Muscle of leg (tissue), 11 donors: ENCODE data around the gene MRPL51. TPM values are rescaled to one million over a fixed set of nuclear protein-coding genes. Genes with fewer than 3 reads are reported as not detected.
"Not testable (repeated sequence)": the region's sequence is repeated elsewhere in the genome, so short reads cannot be mapped to it uniquely, and the experiment has no call there.

Experiments used
- DNase-seq: peaks from one replicate; pipeline ENCODE4 v3.0.0; 2013
- H3K27ac ChIP-seq: one replicate; pipeline ENCODE4 v1.5.1; 2013; ENCODE audit warnings: mild to moderate bottlenecking, low read length, control low read depth
- H3K27me3 ChIP-seq: one replicate; pipeline ENCODE4 v1.6.1; 2013; ENCODE audit warnings: low read length; ENCODE audit not compliant: control insufficient read depth, insufficient read depth
- H3K36me3 ChIP-seq: one replicate; pipeline ENCODE4 v1.6.1; 2013; ENCODE audit warnings: low read length; ENCODE audit not compliant: control insufficient read depth, insufficient read depth
- H3K4me1 ChIP-seq: one replicate; pipeline ENCODE4 v1.6.1; 2013; ENCODE audit warnings: low read length; ENCODE audit not compliant: control insufficient read depth, insufficient read depth
- H3K4me3 ChIP-seq: one replicate; pipeline ENCODE4 v1.5.1; 2013; ENCODE audit warnings: low read length, control low read depth
- H3K9me3 ChIP-seq: replicated peaks from 2 replicates; pipeline ENCODE4 v1.6.1; 2013; ENCODE audit warnings: low read depth, low read length; ENCODE audit not compliant: control insufficient read depth
- WGBS: methylation state at CpG from one replicate; pipeline ENCODE4 v1.1.5; 2013; ENCODE audit warnings: missing lambda C conversion rate; ENCODE audit not compliant: insufficient coverage; 5-methylcytosine and 5-hydroxymethylcytosine counted together
- polyA plus RNA-seq, 8 donors: library from polyadenylated mRNA; unstranded; fragments of 120-200 nt; gene quantifications; one replicate each; pipeline versions ENCODE4 v1.2.1 to v1.2.3, GENCODE V29; 2013; ENCODE audit warnings: inconsistent platforms in 1 of 8, low replicate concordance in 1 of 8; ENCODE audit not compliant: insufficient read length in 8 of 8, insufficient read depth in 1 of 8
- total RNA-seq: library from RNA; stranded (reverse); fragments of 120-200 nt; gene quantifications from one replicate; pipeline ENCODE4 v1.2.4, GENCODE V29; 2013

Gene MRPL51
- total and polyA plus RNA-seq, 9 donors = 131 to 179 (median 144) TPM

GRCh38 chr12:6469609-6470374, 23.3 kb downstream of the MRPL51 start:
- H3K4me3 ChIP-seq = peak overlapping the region; percentile 70
- no peak for DNase-seq
- WGBS = 0% methylated on average over 3 of the region's 16 CpGs
- H3K4me1 ChIP-seq = peaks cover 15% of the 10 kb centered on the region
- peak overlapping the region; percentile 98 for H3K27ac ChIP-seq
- H3K36me3 ChIP-seq = peaks cover 18% of the 10 kb centered on the region
- peaks cover 3% of the 10 kb centered on the region for H3K27me3 ChIP-seq
- no peaks in the 10 kb centered on the region for H3K9me3 ChIP-seq

- H3K27ac ChIP-seq = no peak overlapping the region
- peaks cover 25% of the 10 kb centered on the region for H3K36me3 ChIP-seq
- H3K9me3 ChIP-seq = no peaks in the 10 kb centered on the region
- no peak for DNase-seq
- H3K4me1 ChIP-seq = peaks cover 15% of the 10 kb centered on the region
- H3K27me3 ChIP-seq = peaks cover 3% of the 10 kb centered on the region
- WGBS = 78% methylated on average over 1 of the region's 6 CpGs
- H3K4me3 ChIP-seq = no peak overlapping the region
These were observed 24.0 kb downstream of the MRPL51 start for GRCh38 chr12:6469092-6469491.

- H3K27me3 ChIP-seq = peaks cover 3% of the 10 kb centered on the region
- peaks cover 34% of the 10 kb centered on the region for H3K36me3 ChIP-seq
- no peak overlapping the region for H3K4me3 ChIP-seq
- peaks cover 15% of the 10 kb centered on the region for H3K4me1 ChIP-seq
- H3K27ac ChIP-seq = no peak overlapping the region
- no peaks in the 10 kb centered on the region for H3K9me3 ChIP-seq
- no peak for DNase-seq
These were observed 24.8 kb downstream of the MRPL51 start for GRCh38 chr12:6468283-6468575.

GRCh38 chr12:6467571-6468282, 25.3 kb downstream of the MRPL51 start:
- H3K4me3 ChIP-seq, H3K27ac ChIP-seq, H3K9me3 ChIP-seq, H3K27me3 ChIP-seq, DNase-seq: not testable (repeated sequence)
- 87% methylated on average over 6 of the region's 9 CpGs for WGBS
- peaks cover 39% of the 10 kb centered on the region for H3K36me3 ChIP-seq
- peaks cover 15% of the 10 kb centered on the region for H3K4me1 ChIP-seq

GRCh38 chr12:6466751-6467150, 26.3 kb downstream of the MRPL51 start:
- not testable (repeated sequence) for H3K9me3 ChIP-seq, H3K27ac ChIP-seq, DNase-seq, H3K4me3 ChIP-seq, H3K27me3 ChIP-seq
- WGBS = no CpG with 5 or more reads among the region's 4 CpGs
- H3K4me1 ChIP-seq = peaks cover 15% of the 10 kb centered on the region
- peaks cover 48% of the 10 kb centered on the region for H3K36me3 ChIP-seq

GRCh38 chr12:6466184-6466573, 26.9 kb downstream of the MRPL51 start:
- H3K9me3 ChIP-seq = no peaks in the 10 kb centered on the region
- H3K27ac ChIP-seq = no peak overlapping the region
- H3K36me3 ChIP-seq = peaks cover 53% of the 10 kb centered on the region
- no peaks in the 10 kb centered on the region for H3K27me3 ChIP-seq
- peaks cover 16% of the 10 kb centered on the region for H3K4me1 ChIP-seq
- DNase-seq = no peak
- WGBS = 88% methylated on average over 1 of the region's 5 CpGs
- H3K4me3 ChIP-seq = no peak overlapping the region

GRCh38 chr12:6465467-6466183, 27.4 kb downstream of the MRPL51 start:
- Histone ChIP-seq H3K36me3 (peaks cover 59% of the 10 kb centered on the region), H3K27ac (no peak overlapping the region), H3K4me3 (no peak overlapping the region), H3K4me1 (peaks cover 17% of the 10 kb centered on the region), H3K27me3 (no peaks in the 10 kb centered on the region), H3K9me3 (no peaks in the 10 kb centered on the region)
- peak; percentile 86 for DNase-seq
- 53% methylated on average over 4 of the region's 6 CpGs for WGBS

GRCh38 chr12:6464531-6464930, 28.5 kb downstream of the MRPL51 start:
- H3K4me1 ChIP-seq = peaks cover 13% of the 10 kb centered on the region

GRCh38 chr12:6463858-6464257, 29.2 kb downstream of the MRPL51 start:
- Histone ChIP-seq H3K4me1 (peaks cover 10% of the 10 kb centered on the region), H3K27me3 (no peaks in the 10 kb centered on the region), H3K4me3 (no peak overlapping the region), H3K36me3 (peaks cover 74% of the 10 kb centered on the region), H3K27ac (no peak overlapping the region), H3K9me3 (no peaks in the 10 kb centered on the region)
- 95% methylated on average over 3 of the region's 6 CpGs for WGBS
- no peak for DNase-seq

More at GRCh38 chr12:6464531-6464930, 28.5 kb downstream of the MRPL51 start:
- no peak for DNase-seq
- 91% methylated on average over 6 of the region's 8 CpGs for WGBS
- no peak overlapping the region for H3K27ac ChIP-seq
- no peak overlapping the region for H3K4me3 ChIP-seq
- H3K36me3 ChIP-seq = peaks cover 68% of the 10 kb centered on the region
- no peaks in the 10 kb centered on the region for H3K9me3 ChIP-seq
- no peaks in the 10 kb centered on the region for H3K27me3 ChIP-seq

- Histone ChIP-seq H3K27ac (no peak overlapping the region), H3K36me3 (peaks cover 81% of the 10 kb centered on the region), H3K4me1 (peaks cover 8% of the 10 kb centered on the region), H3K9me3 (no peaks in the 10 kb centered on the region), H3K4me3 (no peak overlapping the region), H3K27me3 (no peaks in the 10 kb centered on the region)
- DNase-seq = no peak
- WGBS = no CpG with 5 or more reads among the region's 7 CpGs
These were observed 29.8 kb downstream of the MRPL51 start for GRCh38 chr12:6463216-6463615.
